Measurements from ENCODE around the gene KLF6.

- no peak for TF ChIP-seq CTCF (IDR thresholded peaks at IDR 0.05; ENCODE audit: low read length)
- TF ChIP-seq EZH2 (IDR thresholded peaks at IDR 0.05; ENCODE audit: borderline replicate concordance, low read length) = no peak
Observed at GRCh38 chr10:3774814-3775695, 10.0 kb downstream of the KLF6 start.

Measured in OCI-LY1 (cell line).